Fibroblast of skin of left quadriceps (primary cell): Measurements from ENCODE around the gene CCL4.
"Not testable (repeated sequence)": the region's sequence is repeated elsewhere in the genome, so short reads cannot be mapped to it uniquely, and the experiment has no call there.

Experiments
- DNase-seq, 2 experiments: peaks; one replicate each; pipeline ENCODE4 v3.0.0-alpha.2; 2013; ENCODE audit warnings: low read depth in 2 of 2

Gene CCL4

DNA sequence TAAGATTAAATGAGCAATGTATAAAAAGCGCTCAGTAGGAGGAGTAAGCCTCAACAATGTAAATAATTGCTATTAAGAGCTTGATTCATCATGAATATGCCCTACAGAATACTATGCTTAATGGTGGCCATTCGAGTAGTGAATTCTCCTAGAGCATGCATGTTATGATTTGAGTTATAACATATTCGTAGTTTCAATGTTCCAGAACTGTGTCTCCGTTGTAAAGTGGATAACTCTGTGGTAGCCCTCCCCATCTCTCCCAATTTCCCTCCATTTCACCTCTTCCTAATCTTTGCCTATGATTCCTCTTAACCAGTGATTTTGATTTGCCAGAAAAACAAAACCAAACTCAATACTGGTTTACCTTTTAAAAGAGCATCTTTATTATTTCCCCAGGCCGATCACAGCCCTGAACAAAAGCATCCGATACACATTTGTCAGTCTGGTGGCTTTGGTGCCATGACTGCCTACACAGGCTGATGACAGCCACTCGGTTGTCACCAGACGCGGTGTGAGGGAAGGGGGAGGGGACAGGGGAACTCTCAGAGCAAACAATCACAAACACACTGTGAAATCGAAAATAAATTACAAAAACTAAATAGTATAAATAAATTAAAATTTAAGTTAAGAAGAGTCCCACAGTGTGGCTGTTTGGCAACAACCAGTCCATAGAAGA lies 15.6 kb upstream of the CCL4 start:
- DNase-seq, result not testable (repeated sequence)

DNA sequence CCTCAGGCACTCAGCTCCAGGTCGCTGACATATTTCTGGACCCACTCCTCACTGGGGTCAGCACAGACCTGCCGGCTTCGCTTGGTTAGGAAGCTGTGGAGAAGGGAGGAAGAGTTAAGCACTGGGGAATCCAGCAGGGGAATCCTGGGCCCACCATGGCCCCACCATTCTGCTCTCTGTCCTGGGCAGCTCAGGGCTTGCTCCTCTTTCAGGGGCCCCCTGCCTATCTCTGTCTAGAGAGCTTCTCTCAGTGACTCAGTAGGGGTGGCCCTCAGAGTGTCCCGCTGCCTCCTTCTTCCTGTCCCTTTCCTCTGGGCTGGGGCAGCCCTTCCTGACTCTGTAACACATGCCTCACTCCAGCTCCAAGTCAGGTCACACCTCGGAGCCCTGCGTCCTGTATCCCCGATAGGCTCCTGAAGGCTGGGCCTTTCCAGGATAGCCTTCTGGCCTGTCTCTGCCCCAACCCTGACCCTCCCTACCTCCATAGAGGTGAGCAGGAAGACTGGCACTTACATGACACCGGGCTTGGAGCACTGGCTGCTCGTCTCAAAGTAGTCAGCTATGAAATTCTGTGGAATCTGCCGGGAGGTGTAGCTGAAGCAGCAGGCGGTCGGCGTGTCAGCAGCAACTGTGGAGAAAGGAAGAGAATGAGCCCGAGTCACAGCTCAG lies 14.8 kb upstream of the CCL4 start:
- DNase-seq, result no peak

DNA sequence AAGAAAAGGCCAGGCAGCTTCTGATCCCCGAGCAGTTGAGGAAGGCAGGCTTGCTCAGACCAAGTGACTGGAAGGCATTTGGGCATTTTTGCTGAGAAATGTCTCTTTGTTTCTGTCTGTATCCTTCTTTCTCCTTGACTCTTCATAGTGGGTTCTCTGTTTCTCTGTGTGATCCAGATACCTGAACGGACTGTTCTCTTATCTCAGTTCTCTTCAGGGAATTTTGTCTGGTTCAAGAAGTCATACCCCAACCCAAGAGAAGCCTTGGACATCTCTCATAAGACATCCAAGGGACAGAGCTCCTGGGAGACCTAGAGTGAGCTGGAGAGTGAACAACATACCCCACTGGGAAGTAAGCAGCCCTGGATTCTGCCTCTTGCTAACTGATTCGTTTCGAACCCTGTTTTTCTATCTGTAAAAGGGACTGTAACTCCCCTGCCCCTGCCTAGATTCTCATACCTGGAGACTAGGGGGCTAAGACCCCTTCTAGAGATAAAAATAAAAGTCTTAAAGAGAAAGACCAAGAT lies 14.2 kb upstream of the CCL4 start:
- DNase-seq, result no peak

DNA sequence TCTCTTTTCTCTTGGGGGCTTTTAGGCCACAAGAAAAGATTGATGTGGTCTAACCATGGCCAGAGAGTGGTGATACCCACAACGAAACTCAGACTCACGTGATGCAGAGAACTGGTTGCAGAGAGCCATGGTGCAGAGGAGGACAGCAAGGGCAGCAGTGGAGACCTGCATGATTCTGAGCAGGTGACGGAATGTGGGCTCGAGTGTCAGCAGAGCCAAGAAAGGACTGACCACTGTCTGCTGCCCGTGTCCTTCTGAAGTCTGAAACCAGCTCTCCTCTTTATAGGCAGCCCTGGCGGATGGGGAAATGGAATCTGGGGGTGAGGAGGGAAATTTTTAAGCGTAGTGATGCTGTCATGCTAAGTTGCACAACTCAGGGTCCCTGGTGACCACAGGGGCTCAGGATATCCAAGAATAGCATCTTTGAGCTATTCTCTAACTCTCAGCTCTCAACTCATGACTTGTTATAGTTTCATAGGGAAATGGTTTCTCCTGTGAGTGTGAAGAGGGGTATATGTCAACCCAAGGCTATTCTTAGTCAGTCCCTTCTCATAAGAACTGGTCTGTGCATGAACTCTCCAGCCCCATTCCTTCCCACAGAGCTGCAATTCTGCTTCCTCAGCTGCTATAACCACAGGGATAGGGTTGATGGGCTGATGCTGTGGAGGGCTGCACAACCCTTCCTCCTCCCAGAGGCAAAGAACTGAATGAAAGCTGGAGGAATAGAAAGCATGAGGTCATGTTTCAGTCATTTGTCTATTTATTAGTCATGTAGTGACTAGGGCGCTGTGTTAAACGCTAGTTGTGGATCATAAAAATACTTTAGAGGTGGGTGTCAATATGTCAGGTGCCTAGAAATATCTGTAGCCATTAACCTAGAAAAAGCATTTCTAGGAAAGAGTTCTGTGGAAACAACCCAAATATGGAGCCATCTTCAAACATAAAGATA lies 13.5 kb upstream of the CCL4 start, which contains the start of gene CCL3:
TSS of gene CCL3 (minus strand) at position 256 of the 949 bp plus-strand sequence. CDS start at position 171, 85 bp downstream.
- no peak for DNase-seq

DNA sequence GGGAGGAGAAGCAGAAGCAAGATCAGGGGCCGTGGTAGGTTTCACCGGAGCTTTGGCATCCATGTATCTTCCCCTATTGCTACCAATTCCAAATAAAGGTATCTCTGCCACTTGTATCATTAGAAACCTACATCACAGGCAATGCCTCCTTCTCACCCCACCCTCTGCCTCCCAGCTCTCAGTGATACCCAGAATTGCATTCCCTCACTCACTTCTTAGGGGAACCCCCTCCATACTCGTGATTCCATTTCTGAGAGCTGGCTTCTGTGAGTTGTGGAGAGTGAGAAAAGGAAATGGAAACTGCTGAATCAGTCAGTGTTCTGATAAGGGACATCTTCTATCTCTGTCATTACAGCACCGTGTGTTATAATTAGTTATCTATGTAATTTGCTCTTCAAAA lies 11.4 kb upstream of the CCL4 start:
- DNase-seq, result no peak

DNA sequence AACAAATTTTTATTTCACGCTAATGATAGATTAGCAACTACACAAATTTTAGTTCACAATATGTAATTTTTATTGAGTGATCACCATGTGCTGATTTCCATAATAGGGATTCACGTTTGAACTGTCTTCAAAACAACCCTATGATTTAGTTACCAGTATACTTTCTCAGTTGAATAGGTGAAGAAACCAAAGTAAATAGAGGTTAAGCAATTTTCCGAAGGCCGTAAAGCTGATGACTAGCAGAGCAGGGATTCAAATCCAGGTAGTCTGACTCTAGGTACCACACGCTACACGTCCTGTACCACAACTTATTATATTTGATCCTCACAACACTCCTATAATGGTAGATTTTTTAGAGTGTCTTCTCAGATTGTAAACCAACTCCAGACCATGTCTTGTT lies 10.9 kb upstream of the CCL4 start:
- DNase-seq, result not testable (repeated sequence)

DNA sequence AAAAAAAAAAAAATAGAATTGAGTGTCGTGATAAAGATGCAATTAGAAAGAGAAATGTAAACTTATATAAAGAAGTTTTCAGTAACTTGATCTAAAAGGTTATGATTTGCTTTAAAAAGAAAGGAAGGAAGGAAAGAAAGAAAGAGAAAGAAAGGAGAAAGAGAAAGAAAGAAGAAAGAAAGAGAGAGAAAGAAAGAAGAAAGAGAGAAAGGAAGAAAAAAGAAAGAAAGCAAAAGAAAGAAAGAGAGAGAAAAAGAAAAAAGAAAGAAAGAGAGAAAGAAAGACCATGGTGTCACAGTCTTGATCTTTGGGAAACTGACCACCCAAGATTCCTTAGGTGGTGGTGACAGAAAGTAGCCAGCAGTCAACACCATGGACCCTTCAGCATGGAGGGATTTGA lies 9.4 kb upstream of the CCL4 start:
- DNase-seq, result no peak

DNA sequence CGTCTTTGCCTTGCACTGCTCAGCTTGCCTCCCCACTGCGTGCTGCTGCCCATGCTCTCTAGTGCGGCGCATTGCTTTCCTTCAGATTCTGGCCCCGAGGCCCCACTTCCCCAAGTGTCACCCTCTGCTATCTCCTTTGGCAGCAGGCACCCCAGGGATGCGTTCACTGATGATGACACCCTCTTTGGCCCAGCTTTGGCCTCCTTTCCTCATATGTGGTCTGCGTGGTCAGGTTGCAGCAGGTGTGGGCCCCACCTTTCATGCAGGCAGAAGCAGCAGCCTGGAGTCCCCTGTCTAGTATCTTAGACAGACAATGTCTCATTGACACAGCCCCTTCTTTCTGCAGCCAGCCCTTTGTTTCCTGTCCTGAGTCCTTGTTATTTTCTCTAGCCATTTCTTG lies 8.9 kb upstream of the CCL4 start:
- DNase-seq, result no peak

DNA sequence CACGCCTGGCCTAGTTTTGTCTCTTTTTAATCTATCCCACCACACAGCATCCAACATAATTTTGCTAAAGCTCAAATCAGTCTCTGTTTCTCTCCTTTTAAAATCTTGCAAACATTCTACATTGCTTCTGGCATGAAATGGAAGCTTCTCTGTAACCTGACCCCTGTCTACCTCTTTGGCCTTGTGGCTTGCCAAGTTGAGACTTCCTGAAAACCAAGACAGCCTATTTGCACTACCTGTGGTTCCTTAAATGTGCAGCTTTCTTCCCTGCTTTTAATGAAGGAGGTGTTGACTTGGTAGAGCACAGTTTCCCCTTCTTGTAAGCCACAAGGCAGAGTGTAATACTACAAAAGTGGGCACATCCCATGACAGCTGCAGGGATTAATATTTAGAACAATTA lies 7.6 kb upstream of the CCL4 start:
- no peak for DNase-seq

DNA sequence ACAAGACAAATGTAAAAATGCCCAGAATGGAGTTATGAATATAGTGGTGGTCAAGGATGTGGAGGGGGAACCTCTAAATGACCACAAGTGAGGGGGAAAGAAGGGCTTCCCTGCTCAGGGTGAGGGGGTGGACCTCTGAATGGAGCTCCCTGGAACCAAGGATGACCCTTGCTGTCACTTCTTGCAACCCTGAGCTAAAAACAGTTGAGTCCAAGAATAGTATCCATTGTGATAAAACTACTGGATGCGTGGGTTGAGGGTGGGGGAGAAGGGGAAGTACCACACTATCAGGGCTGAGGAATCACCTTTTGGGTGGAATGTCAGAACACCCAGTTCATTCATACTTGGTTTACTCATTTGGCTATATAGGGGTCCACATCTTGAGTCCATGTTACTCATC lies 4.6 kb upstream of the CCL4 start:
- DNase-seq, result not testable (repeated sequence)

DNA sequence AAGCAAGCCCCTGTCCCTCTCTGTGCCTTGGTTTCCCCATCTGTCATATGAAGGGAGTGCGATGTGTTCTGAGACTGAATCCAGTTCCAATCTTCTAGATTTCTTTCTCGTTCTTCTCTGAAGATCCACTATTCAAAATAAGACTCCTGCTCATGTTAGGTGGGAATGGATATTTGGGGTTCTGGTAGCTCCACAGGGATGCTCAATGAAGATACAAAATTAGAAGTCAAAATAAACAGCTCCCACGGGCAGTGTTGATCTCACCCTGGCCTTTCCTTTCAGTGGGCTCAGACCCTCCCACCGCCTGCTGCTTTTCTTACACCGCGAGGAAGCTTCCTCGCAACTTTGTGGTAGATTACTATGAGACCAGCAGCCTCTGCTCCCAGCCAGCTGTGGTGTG lies 619 bp downstream of the CCL4 start:
- not testable (repeated sequence) for DNase-seq

DNA sequence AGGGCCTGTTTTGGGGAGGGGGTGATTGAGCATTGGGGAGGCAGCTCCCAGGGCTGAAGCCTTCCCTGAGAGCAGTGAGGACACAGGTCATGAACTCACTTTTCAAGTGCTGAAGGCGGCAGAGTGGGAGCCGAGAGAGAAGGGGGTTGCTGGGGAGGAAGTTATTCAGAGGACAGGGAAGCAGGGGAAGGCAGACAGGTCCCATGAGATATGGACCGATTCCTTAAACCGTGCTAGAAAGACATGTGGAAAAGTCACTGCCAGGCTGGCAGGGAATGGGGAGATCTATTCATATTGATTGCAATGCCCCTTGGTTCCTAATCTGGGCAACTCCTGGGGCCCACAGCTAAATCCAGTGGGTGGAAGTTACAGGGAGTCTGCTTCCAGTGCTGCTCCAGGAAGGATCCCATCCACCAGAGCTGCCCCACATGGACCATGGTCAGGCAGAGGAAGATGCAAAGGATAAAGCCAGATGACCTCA lies 1.1 kb downstream of the CCL4 start:
- no peak for DNase-seq

DNA sequence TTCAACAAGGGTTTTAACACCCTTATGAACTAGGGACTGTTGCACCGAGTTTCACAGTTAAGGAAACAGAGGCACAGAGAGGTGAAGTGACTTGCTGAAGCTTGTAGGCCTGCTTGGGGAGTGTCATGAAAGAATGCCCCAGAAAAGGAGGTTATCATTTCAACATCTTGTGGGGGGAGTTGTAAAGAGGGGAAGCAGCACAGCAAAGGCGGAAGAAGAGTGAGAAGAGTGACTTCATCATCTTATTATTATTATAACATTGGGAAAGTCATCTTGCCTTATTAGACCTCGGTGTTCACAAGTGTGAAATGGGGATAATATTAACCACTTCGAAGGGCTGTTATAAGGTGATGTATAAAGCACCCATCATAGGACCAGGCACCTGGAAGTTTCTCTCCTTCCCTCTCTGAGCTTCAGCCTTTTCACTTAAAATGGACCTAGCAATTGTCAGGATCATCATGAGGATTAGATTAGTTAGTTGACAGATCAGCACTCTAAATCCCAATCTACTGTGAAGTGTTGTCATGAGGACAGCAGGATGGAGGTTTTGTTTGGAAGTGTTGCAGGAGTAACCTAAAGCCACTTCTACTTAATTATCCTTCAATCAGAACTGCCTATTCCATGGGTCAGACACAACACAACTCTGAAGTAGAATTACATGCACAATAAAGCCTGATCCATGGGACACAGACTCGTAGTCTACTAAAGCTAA lies 2.3 kb downstream of the CCL4 start:
- no peak for DNase-seq

DNA sequence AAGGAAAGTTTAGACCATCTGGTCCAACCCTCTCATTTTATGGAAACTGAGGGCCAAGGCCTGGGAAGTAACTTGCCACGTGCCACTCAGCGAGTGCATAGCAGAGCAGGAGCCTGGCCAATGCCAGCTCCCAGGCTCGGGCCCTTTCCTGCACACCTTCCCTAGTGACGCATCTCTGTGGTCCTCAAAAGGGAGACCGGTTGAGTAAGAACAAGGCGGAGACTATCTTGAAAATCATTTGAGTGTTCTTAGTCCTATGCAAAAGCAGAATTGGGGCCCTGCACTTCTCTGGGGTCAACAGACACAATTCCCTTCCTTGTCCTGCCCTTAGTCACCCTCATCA lies 2.8 kb downstream of the CCL4 start:
- no peak for DNase-seq

DNA sequence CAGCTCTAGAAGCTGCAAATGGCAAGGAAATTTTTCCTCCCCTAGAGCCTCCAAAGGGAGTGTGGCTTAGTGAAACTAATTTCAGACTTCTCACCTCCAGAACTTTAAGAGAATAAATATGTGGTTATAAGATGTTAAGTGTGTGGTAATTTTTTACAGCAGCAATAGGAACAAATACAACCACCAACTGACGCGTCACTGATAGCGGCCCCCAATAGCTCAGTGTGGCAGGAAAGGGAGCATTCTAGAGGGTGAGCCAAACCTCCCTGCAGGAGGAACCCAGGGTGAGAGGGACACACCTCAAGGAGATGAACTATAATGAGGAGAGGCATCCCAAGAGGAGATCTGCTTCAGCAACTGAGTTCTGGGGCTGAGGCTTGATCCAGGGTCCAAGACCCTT lies 4.0 kb downstream of the CCL4 start:
- no peak for DNase-seq

DNA sequence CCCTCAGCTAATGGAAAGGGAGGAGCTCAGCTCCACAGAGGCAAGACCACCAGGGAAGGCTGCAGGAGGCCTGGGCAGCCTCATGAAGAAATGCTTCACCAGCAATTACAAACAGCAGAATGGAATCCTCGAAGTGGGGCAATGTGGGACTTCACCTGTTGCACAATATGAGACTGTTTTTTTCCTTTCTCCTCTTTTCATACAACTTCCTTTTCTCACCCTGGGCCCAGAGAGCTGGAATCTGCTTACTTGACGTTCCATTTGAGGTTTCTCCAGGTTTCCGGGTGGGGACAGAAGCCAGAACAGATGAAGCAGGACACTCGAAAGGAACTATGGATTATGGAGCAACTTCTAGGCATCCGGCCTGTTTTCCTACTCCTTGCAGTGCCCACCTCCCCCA lies 4.6 kb downstream of the CCL4 start:
- not testable (repeated sequence) for DNase-seq

DNA sequence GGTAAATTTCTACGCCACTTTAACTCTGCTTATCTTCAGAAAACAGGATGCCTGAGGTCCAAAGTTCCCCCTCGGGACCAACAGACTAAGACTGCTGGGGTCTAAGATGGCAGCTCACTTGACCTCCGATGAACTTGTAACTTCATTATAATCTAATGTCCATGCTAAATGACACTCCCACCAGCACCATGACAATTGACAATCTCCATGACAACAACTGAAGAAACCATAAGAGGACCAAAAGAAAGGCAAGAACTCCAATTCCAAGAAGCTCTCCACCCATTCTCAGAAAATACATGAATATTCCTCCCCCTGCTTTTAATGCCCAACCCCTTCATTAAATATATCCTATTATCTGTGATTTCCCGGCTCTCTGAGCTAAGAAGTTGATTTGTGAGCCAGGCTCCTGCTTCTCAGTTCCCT lies 7.5 kb downstream of the CCL4 start:
- DNase-seq, result no peak

DNA sequence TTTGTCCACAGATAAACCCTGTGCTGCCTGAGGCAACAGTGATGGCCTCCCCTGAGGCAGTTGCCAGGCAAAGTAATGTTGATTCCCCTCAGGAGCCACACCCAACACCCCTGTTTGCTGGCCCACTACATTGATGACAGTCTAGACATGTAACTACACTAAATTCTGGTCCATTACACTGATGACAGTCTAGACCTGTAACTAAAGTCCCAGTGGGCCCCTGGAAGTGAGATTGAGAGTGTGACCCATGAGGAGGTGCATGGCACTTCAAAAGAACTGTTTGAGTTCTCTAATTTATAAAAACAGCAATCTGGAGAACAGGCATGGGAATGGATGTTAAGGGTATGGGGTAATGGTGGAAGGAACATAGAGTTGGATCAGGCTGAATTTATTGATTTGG lies 8.9 kb downstream of the CCL4 start:
- DNase-seq, result no peak

DNA sequence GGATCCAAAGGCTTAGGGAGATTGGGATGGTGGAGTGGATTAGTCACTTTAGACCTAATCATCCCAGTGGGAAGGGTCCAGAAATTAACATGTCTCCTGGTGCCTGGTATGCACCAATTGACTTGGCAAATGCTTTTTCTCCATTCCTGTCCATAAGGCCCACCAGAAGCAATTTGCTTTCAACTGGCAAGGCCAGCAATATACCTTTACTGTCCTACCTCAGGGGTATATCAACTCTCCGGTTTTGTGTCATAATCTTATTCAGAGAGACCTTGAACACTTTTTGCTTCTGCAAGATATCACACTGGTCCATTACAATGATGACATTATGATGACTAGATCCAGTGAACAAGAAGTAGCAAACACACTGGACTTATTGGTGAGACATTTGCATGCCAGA lies 9.5 kb downstream of the CCL4 start:
- not testable (repeated sequence) for DNase-seq

DNA sequence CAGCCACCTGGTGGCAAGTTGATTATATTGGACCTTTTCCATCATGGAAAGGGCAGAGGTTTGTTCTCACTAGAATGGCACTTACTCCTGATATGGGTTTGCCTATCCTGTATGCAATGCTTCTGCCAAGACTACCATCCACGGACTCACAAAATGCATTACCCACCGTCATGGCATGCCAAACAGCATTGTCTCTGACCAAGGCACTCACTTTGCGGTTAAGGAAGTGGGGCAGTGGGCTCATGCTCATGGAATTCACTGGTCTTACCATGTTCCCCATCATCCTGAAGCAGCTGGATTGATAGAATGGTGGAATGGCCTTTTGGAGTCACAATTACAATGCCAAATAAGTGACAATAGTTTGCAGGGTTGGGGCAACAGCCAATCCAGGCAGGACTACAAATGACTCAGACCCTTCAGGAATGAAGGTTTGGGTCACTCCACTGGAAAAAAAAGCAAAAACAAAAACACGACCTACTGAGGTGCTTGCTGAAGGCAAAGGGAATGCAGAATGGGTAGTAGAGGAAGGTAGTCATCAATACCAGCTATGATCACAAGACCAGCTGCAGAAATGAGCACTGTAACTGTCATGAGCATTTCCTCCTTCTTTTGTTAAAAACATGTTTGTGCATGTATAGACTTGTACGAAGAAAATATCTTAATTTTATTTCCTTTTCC lies 11.5 kb downstream of the CCL4 start:
- DNase-seq, result not testable (repeated sequence)

DNA sequence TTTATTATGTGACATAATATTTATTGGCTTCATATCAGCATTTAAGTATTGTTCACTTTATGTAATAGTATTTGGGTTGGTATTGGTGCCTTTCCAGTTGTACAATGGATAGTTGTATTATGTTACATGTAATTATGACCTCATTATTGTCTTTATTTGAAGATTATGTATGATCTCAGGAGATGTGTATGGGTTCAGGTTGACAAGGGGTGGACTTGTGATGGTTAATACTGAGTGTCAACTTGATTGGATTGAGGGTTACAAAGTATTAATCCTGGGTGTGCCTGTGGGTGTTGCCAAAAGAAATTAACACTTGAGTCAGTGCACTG lies 12.0 kb downstream of the CCL4 start:
- DNase-seq, result not testable (repeated sequence)
